Adrenal gland (tissue), 12 donors: ENCODE results near the gene MAGOH. TPM values are rescaled to one million over a fixed set of nuclear protein-coding genes. Genes with fewer than 3 reads are reported as not detected.
"Not testable (repeated sequence)": the region's sequence is repeated elsewhere in the genome, so short reads cannot be mapped to it uniquely, and the experiment has no call there.

ENCODE experiments used
- DNase-seq, 7 donors: peaks; one replicate each; pipeline ENCODE4 v3.0.0-alpha.2; 2019 to 2020
- H3K27ac ChIP-seq, 5 donors: fragments of 200-600 bp; sonication (generic) in 4 of 5; 1 replicate in 3 of 5; 2 replicates in 2 of 5; pipeline versions ENCODE4 v1.5.1 to v1.8.0; 2016 to 2020; ENCODE audit warnings: mild to moderate bottlenecking in 1 of 5
- H3K27me3 ChIP-seq: fragments of 200-600 bp; 2 replicates; pipeline ENCODE4 v1.8.0; 2021
- H3K36me3 ChIP-seq, 2 donors: fragments of 200-600 bp; replicated peaks in 1 of 2; 1 replicate in 1 of 2; 2 replicates in 1 of 2; pipeline versions ENCODE4 v1.5.1 to v1.8.0; 2018 to 2022
- H3K4me1 ChIP-seq, 2 donors: fragments of 200-600 bp; replicated peaks in 1 of 2; 1 replicate in 1 of 2; 2 replicates in 1 of 2; pipeline versions ENCODE4 v1.5.1 to v1.8.0; 2018 to 2021
- H3K4me3 ChIP-seq, 4 donors: fragments of 200-600 bp; sonication (generic) in 3 of 4; one replicate each; pipeline ENCODE4 v1.5.1; 2016 to 2018
- H3K9me3 ChIP-seq, 3 donors: fragments of 200-600 bp; sonication (generic) in 1 of 3; replicated peaks in 1 of 3; 1 replicate in 2 of 3; 2 replicates in 1 of 3; pipeline versions ENCODE4 v1.5.1 to v1.8.0; 2016 to 2021
- CTCF ChIP-seq, 6 experiments: fragments of 450-650 bp in 4 of 6; fragments of 200-600 bp in 2 of 6; sonication (generic) in 1 of 6; IDR thresholded peaks; 1 replicate in 5 of 6; 2 replicates in 1 of 6; pipeline versions ENCODE4 v1.5.1 to v1.8.0; 2016 to 2021; ENCODE audit warnings: antibody characterized with exemption in 6 of 6, mild to moderate bottlenecking in 2 of 6, moderate library complexity in 1 of 6
- POLR2A ChIP-seq, 2 donors: fragments of 450-650 bp; IDR thresholded peaks; one replicate each; pipeline ENCODE4 v1.6.1; 2017; ENCODE audit warnings: antibody characterized with exemption in 2 of 2, mild to moderate bottlenecking in 2 of 2, moderate library complexity in 1 of 2
- WGBS, 4 donors: extraction: QIAGEN DNeasy Blood & Tissue Kit in 2 of 4; methylation state at CpG; one replicate each; pipeline versions ENCODE4 v1.1.5 to v1.1.7; 2013 to 2017; 5-methylcytosine and 5-hydroxymethylcytosine counted together
- intact Hi-C, 2 donors: fragments of 100-400 bp; cut with DNase I; formaldehyde crosslinking; loops; one replicate each; pipeline versions ENCODE4 v1.14.1 to v1.15.0; 2022 to 2023
- polyA plus RNA-seq, 3 donors: library from polyadenylated mRNA; stranded (reverse); fragments of 200-250 nt in 2 of 3; fragments of 350-450 nt in 1 of 3; fragmentation: Illumina TruSeq in 1 of 3; extraction: RNeasy Lipid Tissue Mini Kit (QIAGEN cat#74804) in 1 of 3; gene quantifications; one replicate each; pipeline ENCODE4 v1.2.3, GENCODE V29; 2013 to 2014
- total RNA-seq, 9 donors: library from RNA; depleted of rRNA in 4 of 9; stranded (reverse); fragments of >200 nt in 4 of 9; fragments of 120-200 nt in 1 of 9; fragmentation: NEBNext Ultra II Directional in 1 of 9; extraction: Animal tissue kit (Norgen Biotek cat#: 25700) in 1 of 9; gene quantifications; one replicate each; pipeline versions ENCODE4 v1.1.0 to v1.2.4, GENCODE V29; 2013 to 2023
- donor health status: healthy with polysubstance abuse.
- donor health status: Bipolar disorder and iron deficiency.
- donor health status: DM: yes; HTN: yes; CAD: no.
- donor health status: DM: no; HTN: no; CAD: no.
- donor health status: DM: no; HTN: no; CAD: no.
- donor health status: DM: yes; HTN: yes; CAD: no.

The MAGOH gene
- total and polyA plus RNA-seq, 12 donors = 14.5 to 119 (median 33.3) TPM

DNA sequence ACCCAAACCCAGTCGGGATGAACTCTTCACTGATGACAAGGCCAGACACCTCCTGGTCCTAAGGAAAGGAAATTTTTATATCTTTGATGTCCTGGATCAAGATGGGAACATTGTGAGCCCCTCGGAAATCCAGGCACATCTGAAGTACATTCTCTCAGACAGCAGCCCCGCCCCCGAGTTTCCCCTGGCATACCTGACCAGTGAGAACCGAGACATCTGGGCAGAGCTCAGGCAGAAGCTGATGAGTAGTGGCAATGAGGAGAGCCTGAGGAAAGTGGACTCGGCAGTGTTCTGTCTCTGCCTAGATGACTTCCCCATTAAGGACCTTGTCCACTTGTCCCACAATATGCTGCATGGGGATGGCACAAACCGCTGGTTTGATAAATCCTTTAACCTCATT lies 28.0 kb downstream of the MAGOH start:
- Histone ChIP-seq H3K27me3 (no peaks in the 10 kb centered on the region), H3K4me1 (no peaks in the 10 kb centered on the region), H3K4me3 (no peak overlapping the region), H3K36me3 (peaks cover 6 to 80% of the 10 kb centered on the region in 2 donors), H3K27ac (no peak overlapping the region), H3K9me3 (no peaks in the 10 kb centered on the region)
- WGBS, 4 donors = 94 to 96% (median 95%) methylated on average over 7 of the region's 7 CpGs
- TF ChIP-seq CTCF (IDR thresholded peaks at IDR 0.05) (no peak), POLR2A (IDR thresholded peaks at IDR 0.05) (no peak)
- DNase-seq = peak in 1 of 7 donors; percentile 49
- intact Hi-C loops = no loop called here

DNA sequence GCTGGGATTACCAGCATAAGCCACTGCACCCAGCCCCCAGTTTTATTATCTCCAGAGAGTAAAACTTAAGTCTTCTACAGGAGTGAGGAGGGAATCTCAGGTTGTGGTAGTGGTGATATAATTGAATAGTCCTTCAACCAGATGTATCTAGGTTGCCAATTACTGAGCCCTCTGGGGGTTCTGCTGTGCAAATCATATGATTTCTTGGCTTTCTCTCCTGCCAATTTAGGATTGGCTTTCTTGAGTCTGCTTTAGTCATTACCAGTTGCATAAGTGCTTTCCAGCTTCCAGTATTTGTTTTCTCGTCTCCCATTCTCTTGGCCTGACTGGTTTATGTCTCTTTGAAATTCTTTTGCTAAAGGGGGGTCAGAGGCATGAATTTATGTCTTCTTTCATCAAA lies 30.6 kb downstream of the MAGOH start:
- H3K27ac ChIP-seq = no peak overlapping the region
- no peaks in the 10 kb centered on the region for H3K4me1 ChIP-seq
- H3K36me3 ChIP-seq = peaks cover 6 to 78% of the 10 kb centered on the region in 2 donors
- no peak for DNase-seq
- H3K27me3 ChIP-seq = no peaks in the 10 kb centered on the region
- no peak overlapping the region for H3K4me3 ChIP-seq
- no peak for TF ChIP-seq CTCF (IDR thresholded peaks at IDR 0.05)
- no peak for TF ChIP-seq POLR2A (IDR thresholded peaks at IDR 0.05)
- intact Hi-C loops = no loop called here
- 79 to 98% (median 90%) methylated on average over 1 of the region's 1 CpG for WGBS, 4 donors
- no peaks in the 10 kb centered on the region for H3K9me3 ChIP-seq

DNA sequence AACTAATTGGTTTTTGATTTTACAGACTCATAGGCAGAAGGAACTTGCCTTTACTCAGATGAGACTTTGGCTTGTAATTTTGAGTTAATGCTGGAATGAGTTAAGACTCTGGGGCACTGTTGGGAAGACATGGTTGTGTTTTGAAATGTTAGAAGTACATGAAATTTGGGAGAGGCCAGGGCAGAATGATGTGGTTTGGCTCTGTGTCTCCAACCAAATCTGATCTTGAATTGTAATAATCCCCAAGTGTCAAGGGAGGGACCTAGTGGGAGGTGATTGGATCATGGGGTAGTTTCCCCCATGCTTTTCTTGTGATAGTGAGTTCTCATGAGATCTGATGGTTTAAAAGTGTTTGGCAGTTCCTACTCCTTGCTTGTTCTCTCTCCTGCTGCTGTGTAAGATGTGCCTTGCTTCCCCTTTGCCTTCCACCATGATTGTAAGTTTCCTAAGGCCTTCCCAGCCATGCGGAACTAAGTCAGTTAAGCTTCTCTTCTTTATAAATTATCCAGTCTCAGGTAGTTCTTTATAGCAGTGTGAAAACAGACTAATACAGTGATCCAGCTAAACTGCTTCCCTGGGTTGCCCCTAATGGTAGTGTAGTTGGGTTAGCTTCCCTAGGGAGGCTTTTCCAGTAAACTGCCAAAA lies 31.5 kb downstream of the MAGOH start:
- no peak for TF ChIP-seq POLR2A (IDR thresholded peaks at IDR 0.05)
- no peak for TF ChIP-seq CTCF (IDR thresholded peaks at IDR 0.05)
- Histone ChIP-seq H3K4me3 (no peak overlapping the region), H3K36me3 (peaks cover 6 to 80% of the 10 kb centered on the region in 2 donors)

GRCh38 chr1:53206083-53206685 lies 32.1 kb downstream of the MAGOH start:
- H3K9me3 ChIP-seq, H3K4me3 ChIP-seq, intact Hi-C loops, H3K4me1 ChIP-seq, H3K27me3 ChIP-seq, H3K27ac ChIP-seq: not testable (repeated sequence)
- H3K36me3 ChIP-seq = peaks cover 6 to 79% of the 10 kb centered on the region in 2 donors
- DNase-seq = peak in 1 of 7 donors; percentile 49
- whole genome bisulfite sequencing, 4 donors = 93 to 98% (median 96%) methylated on average over 2 to 3 of the region's 3 CpGs

More for the DNA sequence above, 31.5 kb downstream of the MAGOH start:
- no peak for DNase-seq
- intact Hi-C loops = no loop called here
- WGBS, 4 donors = 91 to 100% (median 100%) methylated on average over 1 of the region's 1 CpG
- Histone ChIP-seq H3K27me3 (no peaks in the 10 kb centered on the region), H3K27ac (no peak overlapping the region), H3K4me1 (no peaks in the 10 kb centered on the region), H3K9me3 (no peaks in the 10 kb centered on the region)

DNA sequence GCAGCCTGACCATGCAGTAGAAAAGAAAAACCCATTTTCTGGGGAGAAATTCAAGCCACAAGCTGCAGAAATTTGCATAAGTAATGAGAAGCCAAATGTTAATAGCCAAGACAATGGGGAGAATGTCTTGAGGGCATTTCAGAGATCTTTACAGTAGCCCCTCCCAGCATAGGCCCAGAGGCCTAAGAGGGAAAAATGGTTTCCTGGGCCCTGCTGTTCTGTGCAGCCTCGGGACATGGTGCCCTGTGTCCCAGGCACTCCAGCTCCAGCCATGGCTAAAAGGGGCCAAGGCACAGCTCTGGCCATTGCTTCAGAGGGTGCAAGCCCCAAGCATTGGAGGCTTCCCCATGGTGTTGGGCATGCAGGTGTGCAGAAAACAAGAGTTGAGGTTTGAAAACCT lies 32.8 kb downstream of the MAGOH start:
- intact Hi-C loops, H3K9me3 ChIP-seq, H3K4me1 ChIP-seq, H3K4me3 ChIP-seq, H3K27me3 ChIP-seq, H3K27ac ChIP-seq: not testable (repeated sequence)
- peak in 1 of 7 donors; percentile 30 for DNase-seq
- WGBS, 4 donors = 91 to 100% (median 96%) methylated on average over 1 of the region's 1 CpG
- peaks cover 6 to 78% of the 10 kb centered on the region in 2 donors for H3K36me3 ChIP-seq
